ENCODE results near the gene FNBP1.

- TF ChIP-seq CTCF (conservative IDR thresholded peaks at IDR 0.05): no peak
- TF ChIP-seq ZFX (IDR thresholded peaks at IDR 0.05): no peak
These were observed 84.2 kb downstream of the FNBP1 start for GRCh38 chr9:129958796-129959195.
